ENCODE results near the gene VDR.
A peak's percentile ranks its signal among the peaks of the same experiment; 100 is the strongest.
"Not testable (repeated sequence)": the region's sequence is repeated elsewhere in the genome, so short reads cannot be mapped to it uniquely, and the experiment has no call there.

Gene VDR

DNA sequence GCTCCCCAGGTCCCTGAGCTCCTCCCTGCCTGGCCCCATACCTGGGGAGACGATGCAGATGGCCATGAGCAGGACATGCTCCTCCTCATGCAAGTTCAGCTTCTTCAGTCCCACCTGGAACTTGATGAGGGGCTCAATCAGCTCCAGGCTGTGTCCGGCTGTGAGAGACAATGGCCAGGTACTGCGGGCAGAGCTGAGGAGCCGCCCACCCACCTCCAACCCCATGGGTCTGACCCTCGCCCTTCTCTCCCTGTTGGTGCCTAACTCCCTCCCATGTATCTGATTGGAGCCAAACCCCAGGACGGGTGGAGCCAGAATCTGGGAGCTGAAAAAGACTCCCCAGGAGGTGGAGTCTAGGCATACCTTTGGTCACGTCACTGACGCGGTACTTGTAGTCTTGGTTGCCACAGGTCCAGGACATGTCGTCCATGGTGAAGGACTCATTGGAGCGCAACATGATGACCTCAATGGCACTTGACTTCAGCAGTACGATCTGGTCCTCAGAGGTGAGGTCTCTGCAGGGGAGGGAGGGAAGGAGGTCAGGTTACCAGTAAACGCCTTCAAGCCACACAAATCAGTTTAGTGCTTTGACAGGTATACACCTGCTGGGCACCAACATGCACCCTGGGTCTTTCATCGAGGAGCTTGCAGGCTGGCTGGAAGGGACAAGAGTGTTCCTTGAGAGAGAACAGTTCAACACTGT is 58.3 kb downstream of the VDR start:
- ATAC-seq, result no peak
- DNase-seq, result no peak

GRCh38 chr12:47845081-47845480 is 59.7 kb downstream of the VDR start:
- DNase-seq (no peak), ATAC-seq (no peak)

GRCh38 chr12:47844264-47845019 is 60.4 kb downstream of the VDR start:
- DNase-seq, result no peak
- ATAC-seq, result no peak

DNA sequence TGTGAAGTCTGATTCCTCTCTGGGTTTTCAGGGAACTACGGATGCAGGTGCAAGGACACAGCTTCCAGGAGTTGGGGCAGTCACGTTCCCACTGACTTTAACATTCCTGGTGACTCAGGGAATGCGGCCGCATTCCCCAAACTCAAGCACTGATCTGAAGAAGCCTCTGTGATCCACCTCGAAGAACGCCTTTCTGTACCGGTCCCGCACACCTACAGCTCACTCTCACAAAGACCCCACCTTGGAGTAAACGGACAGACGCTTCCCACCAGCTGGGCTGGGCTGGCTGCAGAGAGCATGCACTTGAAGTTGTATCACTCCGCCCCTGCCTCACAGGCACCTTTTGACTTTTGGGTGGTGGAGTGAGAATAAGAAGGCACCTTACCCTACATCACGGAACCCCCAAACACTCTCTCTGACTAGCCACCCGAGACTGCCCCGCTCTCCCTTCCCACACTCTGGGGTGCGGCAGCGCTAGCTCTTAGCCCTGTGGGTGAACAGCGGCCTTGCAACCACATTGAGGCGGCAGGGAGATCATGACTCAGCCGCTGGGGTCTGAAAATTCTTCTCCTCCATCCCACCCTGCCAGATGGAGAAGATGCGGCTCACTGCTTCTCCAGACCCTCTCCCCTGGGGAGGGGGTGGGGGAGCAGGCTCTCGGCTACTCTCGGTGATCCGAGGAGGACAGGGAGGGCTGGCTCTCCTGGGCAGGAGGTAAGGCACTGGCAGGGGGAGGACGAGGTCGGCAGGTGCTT is 61.4 kb downstream of the VDR start:
- no peak for DNase-seq

GRCh38 chr12:47842543-47842942 is 62.3 kb downstream of the VDR start:
- ATAC-seq, DNase-seq: not testable (repeated sequence)

More for the DNA sequence above, 61.4 kb downstream of the VDR start:
- ATAC-seq, result no peak

DNA sequence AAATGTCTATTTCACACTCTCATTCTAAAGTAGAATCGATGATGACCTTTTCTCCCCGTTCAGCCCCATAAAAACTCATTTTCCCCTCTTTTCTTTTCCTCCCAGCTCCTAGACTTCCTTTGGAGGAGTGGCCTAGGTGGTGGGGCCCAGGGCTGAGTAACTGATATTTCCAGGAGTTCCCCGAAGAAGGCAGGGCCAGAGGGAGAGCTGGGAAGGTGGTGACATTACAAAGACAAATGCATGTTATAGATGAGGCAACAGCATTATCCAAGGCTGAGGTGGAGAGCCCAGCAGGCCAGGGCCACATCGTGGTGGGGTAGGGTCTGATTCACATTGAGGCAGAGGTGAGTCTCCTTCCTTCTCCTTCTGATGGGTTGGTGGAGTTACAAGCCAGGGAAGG is 62.9 kb downstream of the VDR start:
- DNase-seq (no peak), ATAC-seq (no peak)

- no peak for ATAC-seq
- DNase-seq, result no peak
Observed at GRCh38 chr12:47841501-47841900, 63.3 kb downstream of the VDR start.

DNA sequence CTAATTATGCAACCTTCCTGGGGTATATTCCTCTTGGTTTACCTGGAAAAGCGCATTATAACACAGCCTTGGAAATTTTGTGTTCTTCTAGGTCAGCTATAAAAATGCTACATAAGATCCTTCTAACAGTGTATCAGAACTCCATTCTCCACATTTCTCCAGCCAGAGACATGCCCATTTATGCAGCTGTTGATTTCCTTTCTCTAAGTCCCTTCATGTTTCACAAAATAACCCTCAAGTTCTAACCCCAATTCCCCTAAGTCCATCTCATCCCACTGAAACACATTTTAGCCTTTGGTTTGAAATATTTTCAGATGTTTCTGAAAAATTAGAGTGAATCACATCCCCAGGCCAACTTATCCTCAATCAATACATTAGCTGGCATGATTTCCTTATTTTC is 64.2 kb downstream of the VDR start:
- DNase-seq, result no peak
- no peak for ATAC-seq

GRCh38 chr12:47839214-47839876 is 65.4 kb downstream of the VDR start:
- DNase-seq (no peak), ATAC-seq (no peak)

- peak; percentile 63 for DNase-seq
- ATAC-seq, result peak; percentile 4
Observed at GRCh38 chr12:47838286-47838931, 66.4 kb downstream of the VDR start.

GRCh38 chr12:47837190-47838171 is 67.3 kb downstream of the VDR start:
- DNase-seq, result peak; percentile 73
- ATAC-seq, result no peak

DNA sequence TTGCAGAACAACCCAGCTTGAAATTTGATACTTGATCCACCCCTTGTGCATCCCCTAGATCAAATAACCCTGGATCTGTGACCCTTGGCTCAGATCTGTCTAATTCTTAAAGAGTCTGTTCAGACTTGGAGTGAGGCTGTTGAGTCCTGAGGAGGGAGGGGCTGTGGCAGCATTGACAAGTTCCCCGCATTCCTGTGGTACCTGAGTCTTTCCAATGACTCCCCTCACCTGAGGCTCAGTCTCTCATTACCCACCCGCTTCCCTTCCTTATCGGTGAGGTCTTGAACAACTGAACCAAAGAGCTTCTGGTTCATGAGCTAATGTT is 69.0 kb downstream of the VDR start:
- no peak for ATAC-seq
- DNase-seq, result no peak

DNA sequence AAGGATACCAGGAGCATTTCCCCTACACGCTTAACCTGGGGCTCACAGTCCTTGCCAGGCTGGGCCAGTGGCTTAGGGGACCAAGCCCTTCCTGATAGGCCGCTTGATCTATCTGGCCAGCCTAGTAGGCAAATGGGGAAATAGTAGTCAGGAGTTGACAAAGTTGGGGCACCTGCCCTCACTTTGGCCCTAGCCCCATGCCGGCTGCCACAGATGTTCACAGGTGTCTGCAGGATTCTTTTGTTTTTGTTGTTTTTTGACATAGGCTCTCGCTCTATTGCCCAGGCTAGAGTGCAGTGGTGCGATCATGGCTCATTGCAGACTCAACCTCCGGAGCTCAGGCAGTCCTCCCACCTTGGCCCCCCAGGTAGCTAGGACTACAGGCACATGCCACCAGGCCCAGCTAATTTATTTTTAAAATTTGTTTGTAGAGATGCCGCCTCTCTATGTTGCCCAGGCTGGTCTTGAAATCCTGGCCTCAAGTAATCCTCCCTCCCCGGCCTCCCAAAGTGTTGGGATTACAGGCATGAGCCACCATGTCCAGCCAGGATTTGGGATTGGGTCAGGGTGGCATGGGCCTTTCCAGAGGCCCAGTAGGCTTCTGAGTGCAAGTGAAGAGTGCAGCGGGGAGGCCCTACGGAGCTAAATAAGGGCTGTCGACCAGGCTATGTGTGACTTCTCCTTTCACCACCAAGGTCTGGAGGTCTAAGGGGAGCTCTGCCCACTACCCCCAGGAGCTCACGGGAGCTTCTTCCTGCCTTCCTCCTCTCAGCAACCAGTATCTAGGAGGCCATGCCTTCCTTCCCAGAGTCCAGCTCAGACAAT is 69.6 kb downstream of the VDR start:
- ATAC-seq (no peak), DNase-seq (no peak)

- ATAC-seq, result peak; percentile 35
Observed at GRCh38 chr12:47834199-47834903, 70.4 kb downstream of the VDR start.

GRCh38 chr12:47833591-47834012 is 71.2 kb downstream of the VDR start:
- DNase-seq (no peak), ATAC-seq (no peak)

More at GRCh38 chr12:47834199-47834903, 70.4 kb downstream of the VDR start:
- DNase-seq, result peak; percentile 58

DNA sequence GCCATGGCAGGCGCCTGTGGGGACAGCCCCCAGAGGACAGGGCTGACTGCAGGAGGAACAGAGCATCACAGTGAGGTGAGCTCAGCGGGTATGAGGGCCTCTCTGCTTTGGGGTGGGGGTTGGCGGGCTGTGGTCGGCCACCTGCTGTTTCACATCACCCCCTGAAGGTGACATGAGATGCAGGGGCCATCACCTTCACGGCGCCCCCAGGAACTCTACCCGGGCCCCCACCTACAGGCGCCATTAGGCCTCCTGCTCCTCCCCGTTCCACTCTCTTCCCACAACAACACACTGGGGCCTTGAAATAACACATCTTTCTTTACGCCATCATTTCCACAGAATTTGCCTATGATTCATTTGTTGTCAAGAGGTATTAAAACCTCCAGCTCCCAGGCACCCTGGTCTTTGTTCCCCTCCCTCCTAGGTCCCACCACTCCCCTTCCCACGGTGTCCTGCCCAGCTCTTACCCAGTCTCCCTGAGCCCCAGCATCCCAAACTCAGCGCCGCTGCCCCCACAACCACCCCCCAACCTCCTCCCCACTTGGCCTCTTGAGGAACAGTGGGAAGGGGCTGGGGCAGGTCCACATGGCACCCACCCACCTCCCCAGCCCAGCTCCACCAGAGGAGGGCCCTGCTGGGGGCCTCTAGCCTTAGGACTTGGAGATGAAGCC is 72.4 kb downstream of the VDR start:
- DNase-seq, result peak; percentile 86
- peak; percentile 84 for ATAC-seq

- DNase-seq, result peak; percentile 4
- ATAC-seq, result no peak
Observed at GRCh38 chr12:47829584-47829983, 75.2 kb downstream of the VDR start.

GRCh38 chr12:47828976-47829482 is 75.8 kb downstream of the VDR start:
- DNase-seq (peak; percentile 38), ATAC-seq (no peak)
